HL-60/S4 treated with phorbol 12-myristate 13-acetate at 8.2 ng/mL for 4 days and 3 days (cell line): ENCODE data around the gene MANSC4.

Experiments
- in situ Hi-C: fragments of 300-500 bp; cut with MboI; formaldehyde crosslinking; loops from 2 replicates; pipeline ENCODE4 v1.15.0; 2022; ENCODE audit warnings: low sequenced_read_pairs

Gene MANSC4

GRCh38 chr12:27779920-27780611, at the start of gene MANSC4, which contains the start of gene KLHL42:
Gene MANSC4, minus strand, starts transcription at chr12:27780236. Its CDS starts 8,960 bp downstream, at chr12:27771276.
Gene KLHL42, plus strand, starts transcription at chr12:27780233. Its CDS starts 98 bp downstream, at chr12:27780331.
- in situ Hi-C loops, result no loop called here

- in situ Hi-C loops, result no loop called here
Measured at GRCh38 chr12:27828196-27828595, 48.2 kb upstream of the MANSC4 start.

GRCh38 chr12:27826076-27826475, 46.0 kb upstream of the MANSC4 start:
- in situ Hi-C loops, result no loop called here

DNA sequence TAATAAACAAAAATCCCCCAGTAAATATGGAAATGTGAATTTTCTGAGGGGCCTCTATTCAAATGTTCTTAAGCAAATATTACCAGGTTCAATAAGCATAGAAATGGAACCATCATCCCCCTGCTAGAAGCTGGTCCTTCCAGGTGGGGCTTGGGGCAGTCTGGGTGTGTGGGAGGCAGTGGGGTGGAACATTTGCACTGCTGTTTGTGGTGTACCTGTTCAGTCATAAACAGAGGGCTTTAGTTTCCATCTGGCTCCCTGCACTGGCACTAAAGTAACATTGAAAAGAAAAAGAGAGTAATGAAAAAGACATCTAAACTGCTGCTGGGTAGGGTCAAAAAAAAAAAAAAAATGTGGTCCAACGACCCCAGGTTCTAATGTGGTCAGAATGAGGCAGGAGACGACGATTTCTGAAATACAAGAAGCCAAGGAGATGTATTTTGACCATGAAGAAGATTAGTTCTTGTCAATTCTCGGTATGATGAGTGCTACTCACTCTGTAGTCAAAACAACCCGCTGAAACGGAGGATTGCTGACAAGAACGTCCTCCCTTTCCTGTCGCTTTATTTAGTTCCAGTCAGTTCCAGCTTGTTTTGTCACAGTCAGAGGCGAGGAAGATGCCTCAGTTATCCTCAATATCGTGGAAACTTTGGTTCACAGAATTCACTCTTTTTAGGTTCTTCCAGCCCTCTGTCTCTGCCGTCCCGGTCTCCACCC, 44.2 kb upstream of the MANSC4 start:
- in situ Hi-C loops, result no loop called here

- in situ Hi-C loops, result no loop called here
Measured at GRCh38 chr12:27823038-27823437, 43.0 kb upstream of the MANSC4 start.

GRCh38 chr12:27822076-27822712, 42.2 kb upstream of the MANSC4 start:
- in situ Hi-C loops, result no loop called here

- in situ Hi-C loops, result no loop called here
Measured at GRCh38 chr12:27821259-27821973, 41.4 kb upstream of the MANSC4 start.

GRCh38 chr12:27820564-27820963, 40.5 kb upstream of the MANSC4 start:
- in situ Hi-C loops, result no loop called here

DNA sequence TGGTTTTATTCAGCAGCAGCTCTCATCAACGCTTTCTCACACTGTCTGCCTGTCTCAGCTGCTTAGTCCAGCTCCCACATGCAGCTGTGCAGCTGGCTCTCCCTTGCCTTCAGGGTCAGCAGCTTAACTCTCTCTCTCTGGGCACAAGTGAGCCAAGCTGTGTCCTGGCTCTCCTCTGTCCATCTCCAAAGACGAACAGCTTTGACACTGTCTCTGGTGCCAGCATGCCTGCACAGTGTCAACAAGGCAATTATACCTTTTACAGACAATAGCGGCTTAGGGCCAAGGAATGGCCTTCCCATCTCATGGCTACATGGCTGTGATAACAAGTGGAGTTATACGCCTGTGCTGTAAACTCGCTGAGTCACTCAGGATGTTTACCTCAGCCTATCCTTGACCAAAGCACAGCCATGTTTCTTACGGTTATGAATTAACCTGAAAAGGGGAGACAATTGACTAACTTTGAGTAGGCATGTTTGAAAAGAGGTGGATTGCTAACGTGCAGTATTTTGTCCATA, 38.4 kb upstream of the MANSC4 start:
- in situ Hi-C loops, result no loop called here

DNA sequence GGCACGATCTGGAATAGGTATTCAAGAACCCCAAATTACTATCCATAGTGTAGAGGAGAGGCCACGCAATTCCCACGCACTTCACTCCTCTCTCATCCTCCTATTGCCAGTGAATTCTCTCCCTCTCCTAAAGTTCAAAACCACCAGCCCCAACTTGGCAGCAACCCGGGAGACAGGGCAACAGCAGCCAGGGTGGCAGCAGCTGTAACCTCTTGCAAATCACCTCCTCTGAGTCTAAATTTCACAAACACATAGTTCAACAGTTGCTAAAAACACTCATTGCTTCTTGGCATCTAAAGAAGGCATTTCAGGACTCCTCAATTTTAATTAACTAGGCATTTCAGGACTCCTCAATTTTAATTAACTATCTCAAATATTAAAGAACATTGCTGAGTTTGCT, 37.7 kb upstream of the MANSC4 start:
- in situ Hi-C loops, result no loop called here

- in situ Hi-C loops, result no loop called here
Measured at GRCh38 chr12:27814851-27815591, 35.0 kb upstream of the MANSC4 start.

DNA sequence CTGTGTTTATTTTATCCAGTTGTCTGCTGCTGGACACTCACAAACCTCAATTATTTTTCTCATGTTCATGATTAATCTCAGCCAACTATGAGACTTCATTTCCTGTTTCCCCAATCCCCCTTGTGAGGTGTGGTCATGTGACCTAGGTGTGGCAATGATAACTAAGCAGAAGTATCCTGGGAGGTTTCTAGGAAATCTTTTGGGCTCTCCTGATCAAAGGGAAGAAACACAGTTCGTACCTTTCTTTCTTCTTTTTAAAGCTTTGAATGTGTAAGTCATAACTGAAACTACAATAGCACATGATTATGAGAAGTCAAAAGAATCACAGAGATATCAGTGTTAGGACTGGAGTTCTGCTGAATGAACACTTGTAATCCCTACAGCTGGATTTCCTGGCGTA, 34.4 kb upstream of the MANSC4 start:
- in situ Hi-C loops, result no loop called here

GRCh38 chr12:27812502-27812901, 32.5 kb upstream of the MANSC4 start:
- in situ Hi-C loops, result no loop called here

DNA sequence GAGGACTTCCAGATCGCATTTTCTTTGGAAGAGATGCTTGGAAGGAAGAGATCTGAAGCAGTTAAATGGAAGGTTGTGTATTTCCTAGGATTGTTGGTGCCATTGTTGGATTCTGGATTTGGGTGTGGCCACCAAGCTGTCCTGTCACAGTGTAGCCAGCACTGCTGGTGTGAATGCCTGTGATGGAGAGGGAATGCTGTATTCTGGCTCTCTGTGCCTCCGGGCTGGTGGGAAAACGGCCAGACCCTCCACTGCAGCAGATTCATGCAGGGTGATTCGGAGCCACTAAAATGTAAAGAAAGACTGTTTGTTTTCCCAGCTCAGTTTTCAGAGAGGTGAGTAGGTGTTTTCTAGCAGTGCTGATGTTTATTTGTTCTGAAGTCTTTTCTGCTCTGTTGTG, 30.7 kb upstream of the MANSC4 start:
- in situ Hi-C loops, result no loop called here

DNA sequence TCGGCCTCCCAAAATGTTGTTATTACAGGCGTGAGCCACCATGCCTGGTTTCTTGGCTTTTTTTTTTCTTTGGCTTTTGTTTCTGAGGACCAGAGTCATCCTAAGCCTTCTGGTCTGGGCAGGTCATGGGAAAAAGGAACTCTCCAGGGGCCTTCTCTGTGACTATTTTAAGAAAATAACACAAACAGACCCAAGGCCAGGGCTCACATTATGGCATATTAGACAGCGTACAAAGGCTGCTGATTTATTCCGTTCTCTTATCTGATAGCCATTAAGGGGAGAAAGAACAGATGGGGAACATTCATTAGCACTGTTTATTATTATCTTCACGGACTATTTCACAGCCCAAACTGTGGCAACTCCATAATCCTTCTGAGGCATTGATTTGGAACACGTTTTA, 28.8 kb upstream of the MANSC4 start:
- in situ Hi-C loops, result no loop called here

- in situ Hi-C loops, result no loop called here
Measured at GRCh38 chr12:27807063-27807703, 27.1 kb upstream of the MANSC4 start.

DNA sequence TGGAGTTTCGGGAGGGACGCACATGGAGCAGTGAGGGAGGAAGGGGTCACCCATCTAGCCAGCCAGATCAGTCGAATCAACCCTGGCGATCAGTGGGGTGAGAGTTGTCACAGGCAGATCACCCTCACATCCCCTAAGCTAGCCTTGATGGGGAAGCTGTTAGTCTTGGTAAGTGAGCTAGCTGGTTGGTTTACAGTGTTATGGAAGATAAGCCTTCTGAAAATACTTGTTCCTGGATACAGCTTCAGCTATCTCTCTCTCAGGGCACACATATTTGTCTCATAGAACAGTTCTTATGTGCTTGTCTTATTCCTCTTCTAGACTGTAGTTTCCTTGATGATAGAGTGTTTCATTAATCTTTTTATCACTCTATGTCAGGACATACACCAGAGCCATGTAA, 26.2 kb upstream of the MANSC4 start:
- in situ Hi-C loops, result no loop called here

GRCh38 chr12:27805238-27805637, 25.2 kb upstream of the MANSC4 start:
- in situ Hi-C loops, result no loop called here

GRCh38 chr12:27802936-27803335, 22.9 kb upstream of the MANSC4 start:
- in situ Hi-C loops, result no loop called here

DNA sequence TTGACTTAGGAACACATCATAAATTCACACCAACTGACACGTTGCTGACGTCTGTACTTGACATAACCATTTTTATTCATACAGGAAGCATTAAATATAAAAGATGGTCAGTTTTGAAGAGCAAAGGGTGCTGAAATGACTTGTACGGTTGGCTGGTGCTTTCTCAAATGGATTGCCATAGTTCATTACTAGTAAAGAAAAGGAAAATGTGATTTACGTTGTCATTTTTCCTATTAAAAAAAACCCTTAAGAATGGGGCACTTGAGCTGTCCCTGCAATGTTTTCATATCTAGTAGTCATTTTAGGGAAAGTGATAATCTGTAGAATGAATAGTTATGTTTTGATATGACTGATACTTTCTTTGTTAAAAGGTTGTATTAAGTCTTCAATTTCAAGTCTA, 22.5 kb upstream of the MANSC4 start:
- in situ Hi-C loops, result no loop called here
